ENCODE measurements around the gene HEPN1. TPM values are rescaled to one million over a fixed set of nuclear protein-coding genes. Genes with fewer than 3 reads are reported as not detected.

HEPN1 gene
- total and polyA plus RNA-seq, 9 of the 15 experiments (the other 6 are each of a cell fraction or from before 2014, with no cell fraction given): not detected

GRCh38 chr11:124937336-124937935 is 18.4 kb downstream of the HEPN1 start:
- no peaks in the 10 kb centered on the region for H4K20me1 ChIP-seq (replicated peaks; ENCODE audit: control insufficient read depth, insufficient read depth, low read length)
- no peaks in the 10 kb centered on the region for H3K36me3 ChIP-seq (ENCODE audit: control insufficient read depth, insufficient read depth, low read length)
- no peak overlapping the region for H2AFZ ChIP-seq (ENCODE audit: low read depth, low read length)
- H3K27me3 ChIP-seq (ENCODE audit: control insufficient read depth in 2 of 2, insufficient read depth in 2 of 2, low read length in 2 of 2): peaks cover 23 to 34% of the 10 kb centered on the region in 2 experiments; a peak in 4 of 5 replicates
- no peak for TF ChIP-seq KAT2B (IDR thresholded peaks at IDR 0.05; ENCODE audit: low read depth, low read length)
- no peak for TF ChIP-seq ZNF696 (CRISPR knock-in tag; conservative IDR thresholded peaks at IDR 0.05)
- TF ChIP-seq BHLHE40 (IDR thresholded peaks at IDR 0.05; ENCODE audit: low read length): no peak
- no peak for TF ChIP-seq ZNF263 (CRISPR knock-in tag; IDR thresholded peaks at IDR 0.05; ENCODE audit: borderline replicate concordance)
- TF ChIP-seq, protein P1, sequence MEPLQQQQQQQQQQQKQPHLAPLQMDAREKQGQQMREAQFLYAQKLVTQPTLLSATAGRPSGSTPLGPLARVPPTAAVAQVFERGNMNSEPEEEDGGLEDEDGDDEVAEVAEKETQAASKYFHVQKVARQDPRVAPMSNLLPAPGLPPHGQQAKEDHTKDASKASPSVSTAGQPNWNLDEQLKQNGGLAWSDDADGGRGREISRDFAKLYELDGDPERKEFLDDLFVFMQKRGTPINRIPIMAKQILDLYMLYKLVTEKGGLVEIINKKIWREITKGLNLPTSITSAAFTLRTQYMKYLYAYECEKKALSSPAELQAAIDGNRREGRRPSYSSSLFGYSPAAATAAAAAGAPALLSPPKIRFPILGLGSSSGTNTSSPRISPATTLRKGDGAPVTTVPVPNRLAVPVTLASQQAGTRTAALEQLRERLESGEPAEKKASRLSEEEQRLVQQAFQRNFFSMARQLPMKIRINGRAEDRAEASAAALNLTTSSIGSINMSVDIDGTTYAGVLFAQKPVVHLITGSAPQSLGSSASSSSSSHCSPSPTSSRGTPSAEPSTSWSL (CRISPR knock-in tag; IDR thresholded peaks at IDR 0.05; ENCODE audit: borderline replicate concordance): no peak
- TF ChIP-seq EGR1 (conservative IDR thresholded peaks at IDR 0.05): no peak
- no peak for TF ChIP-seq SRF (CRISPR knock-in tag; IDR thresholded peaks at IDR 0.05)
- TF ChIP-seq ZKSCAN3 (CRISPR knock-in tag; IDR thresholded peaks at IDR 0.05): no peak
- TF ChIP-seq, protein P2, sequence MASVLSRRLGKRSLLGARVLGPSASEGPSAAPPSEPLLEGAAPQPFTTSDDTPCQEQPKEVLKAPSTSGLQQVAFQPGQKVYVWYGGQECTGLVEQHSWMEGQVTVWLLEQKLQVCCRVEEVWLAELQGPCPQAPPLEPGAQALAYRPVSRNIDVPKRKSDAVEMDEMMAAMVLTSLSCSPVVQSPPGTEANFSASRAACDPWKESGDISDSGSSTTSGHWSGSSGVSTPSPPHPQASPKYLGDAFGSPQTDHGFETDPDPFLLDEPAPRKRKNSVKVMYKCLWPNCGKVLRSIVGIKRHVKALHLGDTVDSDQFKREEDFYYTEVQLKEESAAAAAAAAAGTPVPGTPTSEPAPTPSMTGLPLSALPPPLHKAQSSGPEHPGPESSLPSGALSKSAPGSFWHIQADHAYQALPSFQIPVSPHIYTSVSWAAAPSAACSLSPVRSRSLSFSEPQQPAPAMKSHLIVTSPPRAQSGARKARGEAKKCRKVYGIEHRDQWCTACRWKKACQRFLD (CRISPR knock-in tag; IDR thresholded peaks at IDR 0.05): no peak
- TF ChIP-seq, protein P3, sequence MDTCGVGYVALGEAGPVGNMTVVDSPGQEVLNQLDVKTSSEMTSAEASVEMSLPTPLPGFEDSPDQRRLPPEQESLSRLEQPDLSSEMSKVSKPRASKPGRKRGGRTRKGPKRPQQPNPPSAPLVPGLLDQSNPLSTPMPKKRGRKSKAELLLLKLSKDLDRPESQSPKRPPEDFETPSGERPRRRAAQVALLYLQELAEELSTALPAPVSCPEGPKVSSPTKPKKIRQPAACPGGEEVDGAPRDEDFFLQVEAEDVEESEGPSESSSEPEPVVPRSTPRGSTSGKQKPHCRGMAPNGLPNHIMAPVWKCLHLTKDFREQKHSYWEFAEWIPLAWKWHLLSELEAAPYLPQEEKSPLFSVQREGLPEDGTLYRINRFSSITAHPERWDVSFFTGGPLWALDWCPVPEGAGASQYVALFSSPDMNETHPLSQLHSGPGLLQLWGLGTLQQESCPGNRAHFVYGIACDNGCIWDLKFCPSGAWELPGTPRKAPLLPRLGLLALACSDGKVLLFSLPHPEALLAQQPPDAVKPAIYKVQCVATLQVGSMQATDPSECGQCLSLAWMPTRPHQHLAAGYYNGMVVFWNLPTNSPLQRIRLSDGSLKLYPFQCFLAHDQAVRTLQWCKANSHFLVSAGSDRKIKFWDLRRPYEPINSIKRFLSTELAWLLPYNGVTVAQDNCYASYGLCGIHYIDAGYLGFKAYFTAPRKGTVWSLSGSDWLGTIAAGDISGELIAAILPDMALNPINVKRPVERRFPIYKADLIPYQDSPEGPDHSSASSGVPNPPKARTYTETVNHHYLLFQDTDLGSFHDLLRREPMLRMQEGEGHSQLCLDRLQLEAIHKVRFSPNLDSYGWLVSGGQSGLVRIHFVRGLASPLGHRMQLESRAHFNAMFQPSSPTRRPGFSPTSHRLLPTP (IDR thresholded peaks at IDR 0.05; ENCODE audit: borderline replicate concordance, extremely low read depth, insufficient read length): no peak
- no peak for TF ChIP-seq IFI16 (CRISPR knock-in tag; IDR thresholded peaks at IDR 0.05)
- no peak for TF ChIP-seq SETDB1 (IDR thresholded peaks at IDR 0.05; ENCODE audit: low read length)
- H3K27ac ChIP-seq (ENCODE audit: extremely low read depth, low read depth, low read length): no peak overlapping the region
- FAIRE-seq (no peak), ATAC-seq (no peak), DNase-seq (ENCODE audit: extremely low read depth in 1 of 4, low spot score in 3 of 4) (no peak)
- no peak overlapping the region for H3K4me2 ChIP-seq (ENCODE audit: insufficient read depth, low read length)
- ChIA-PET CTCF (ENCODE audit: low intra/inter-chr PET ratio) (no interaction called here), POLR2A (interaction anchor here (0.6 kb wide), 1 partner anchor 334 kb away, joined by 4 read pairs; no protein-coding TSS in a partner anchor)
- H3K79me2 ChIP-seq (ENCODE audit: control insufficient read depth, insufficient read depth, low read length): no peaks in the 10 kb centered on the region
- 0% methylated on average over 3 of the region's 3 CpGs for WGBS (ENCODE audit: insufficient coverage, low coverage, missing lambda C conversion rate)
- no peaks in the 10 kb centered on the region for H3K4me1 ChIP-seq (replicated peaks in 1 of 2; ENCODE audit: control insufficient read depth in 2 of 2, insufficient read depth in 2 of 2, low read length in 2 of 2)
- no peaks in the 10 kb centered on the region for H3K9me1 ChIP-seq (ENCODE audit: control insufficient read depth, insufficient read depth, low read length)
- in situ Hi-C loops (cut with MboI) (no loop called here), intact Hi-C loops (cut with micrococcal nuclease) (no loop called here)
- H3K9me3 ChIP-seq (replicated peaks; ENCODE audit: control insufficient read depth, insufficient read depth, low read depth, low read length): no peaks in the 10 kb centered on the region
- no TSS peak for BruUV-seq (replicated peaks)
- H3K4me3 ChIP-seq: no peak overlapping the region
- H3K9ac ChIP-seq (ENCODE audit: insufficient read depth in 1 of 2, low read depth in 2 of 2, low read length in 2 of 2): no peak overlapping the region

Data from K562 (cell line).